ENCODE data around the gene HRG. TPM values are rescaled to one million over a fixed set of nuclear protein-coding genes. Genes with fewer than 3 reads are reported as not detected.

Gene HRG
- polyA plus RNA-seq, 1 donor from 2014 or later = not detected

DNA sequence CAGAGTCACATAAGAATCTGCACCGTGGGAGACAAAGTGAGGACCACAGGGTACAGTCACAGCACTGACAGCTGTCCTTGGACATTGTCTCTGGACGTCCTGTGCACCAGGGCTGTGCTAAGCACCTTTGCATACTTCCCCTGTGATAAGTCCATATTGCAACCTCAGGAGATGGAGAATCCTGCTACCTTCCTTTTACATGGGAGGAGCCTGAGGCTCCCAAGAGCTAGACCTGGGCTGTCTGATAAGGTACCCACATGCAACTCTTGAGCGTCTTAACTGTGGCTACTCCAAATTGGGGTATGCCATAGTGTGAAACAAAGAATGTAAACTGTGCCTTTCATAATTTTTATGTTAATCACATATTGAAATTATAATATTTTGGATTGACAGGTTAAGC is 28.1 kb upstream of the HRG start:
- H3K4me2 ChIP-seq (ENCODE audit: low read length) = no peak overlapping the region
- H3K9me3 ChIP-seq (ENCODE audit: low read length) = no peaks in the 10 kb centered on the region
- H3K36me3 ChIP-seq (ENCODE audit: insufficient read depth, low read length) = no peaks in the 10 kb centered on the region
- no peaks in the 10 kb centered on the region for H3F3A ChIP-seq (ENCODE audit: insufficient read depth, low read length, poor library complexity, severe bottlenecking)
- no peak overlapping the region for H3K9ac ChIP-seq (ENCODE audit: low read length)
- TF ChIP-seq RAD21 (conservative IDR thresholded peaks at IDR 0.05) (no peak), EZH2 (IDR thresholded peaks at IDR 0.05; ENCODE audit: borderline replicate concordance, insufficient read depth, low read length, poor library complexity, severe bottlenecking) (no peak), SMC3 (conservative IDR thresholded peaks at IDR 0.05; ENCODE audit: poor library complexity) (no peak), EP300 (conservative IDR thresholded peaks at IDR 0.05; ENCODE audit: poor library complexity, severe bottlenecking) (no peak), MXI1 (conservative IDR thresholded peaks at IDR 0.05; ENCODE audit: poor library complexity, severe bottlenecking) (no peak), TAF1 (IDR thresholded peaks at IDR 0.05; ENCODE audit: low read depth) (no peak), POLR2AphosphoS5 (IDR thresholded peaks at IDR 0.05) (no peak)
- TF ChIP-seq, protein P1, sequence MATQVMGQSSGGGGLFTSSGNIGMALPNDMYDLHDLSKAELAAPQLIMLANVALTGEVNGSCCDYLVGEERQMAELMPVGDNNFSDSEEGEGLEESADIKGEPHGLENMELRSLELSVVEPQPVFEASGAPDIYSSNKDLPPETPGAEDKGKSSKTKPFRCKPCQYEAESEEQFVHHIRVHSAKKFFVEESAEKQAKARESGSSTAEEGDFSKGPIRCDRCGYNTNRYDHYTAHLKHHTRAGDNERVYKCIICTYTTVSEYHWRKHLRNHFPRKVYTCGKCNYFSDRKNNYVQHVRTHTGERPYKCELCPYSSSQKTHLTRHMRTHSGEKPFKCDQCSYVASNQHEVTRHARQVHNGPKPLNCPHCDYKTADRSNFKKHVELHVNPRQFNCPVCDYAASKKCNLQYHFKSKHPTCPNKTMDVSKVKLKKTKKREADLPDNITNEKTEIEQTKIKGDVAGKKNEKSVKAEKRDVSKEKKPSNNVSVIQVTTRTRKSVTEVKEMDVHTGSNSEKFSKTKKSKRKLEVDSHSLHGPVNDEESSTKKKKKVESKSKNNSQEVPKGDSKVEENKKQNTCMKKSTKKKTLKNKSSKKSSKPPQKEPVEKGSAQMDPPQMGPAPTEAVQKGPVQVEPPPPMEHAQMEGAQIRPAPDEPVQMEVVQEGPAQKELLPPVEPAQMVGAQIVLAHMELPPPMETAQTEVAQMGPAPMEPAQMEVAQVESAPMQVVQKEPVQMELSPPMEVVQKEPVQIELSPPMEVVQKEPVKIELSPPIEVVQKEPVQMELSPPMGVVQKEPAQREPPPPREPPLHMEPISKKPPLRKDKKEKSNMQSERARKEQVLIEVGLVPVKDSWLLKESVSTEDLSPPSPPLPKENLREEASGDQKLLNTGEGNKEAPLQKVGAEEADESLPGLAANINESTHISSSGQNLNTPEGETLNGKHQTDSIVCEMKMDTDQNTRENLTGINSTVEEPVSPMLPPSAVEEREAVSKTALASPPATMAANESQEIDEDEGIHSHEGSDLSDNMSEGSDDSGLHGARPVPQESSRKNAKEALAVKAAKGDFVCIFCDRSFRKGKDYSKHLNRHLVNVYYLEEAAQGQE (IDR thresholded peaks at IDR 0.05; ENCODE audit: borderline replicate concordance) = no peak
- TF ChIP-seq, protein P2, sequence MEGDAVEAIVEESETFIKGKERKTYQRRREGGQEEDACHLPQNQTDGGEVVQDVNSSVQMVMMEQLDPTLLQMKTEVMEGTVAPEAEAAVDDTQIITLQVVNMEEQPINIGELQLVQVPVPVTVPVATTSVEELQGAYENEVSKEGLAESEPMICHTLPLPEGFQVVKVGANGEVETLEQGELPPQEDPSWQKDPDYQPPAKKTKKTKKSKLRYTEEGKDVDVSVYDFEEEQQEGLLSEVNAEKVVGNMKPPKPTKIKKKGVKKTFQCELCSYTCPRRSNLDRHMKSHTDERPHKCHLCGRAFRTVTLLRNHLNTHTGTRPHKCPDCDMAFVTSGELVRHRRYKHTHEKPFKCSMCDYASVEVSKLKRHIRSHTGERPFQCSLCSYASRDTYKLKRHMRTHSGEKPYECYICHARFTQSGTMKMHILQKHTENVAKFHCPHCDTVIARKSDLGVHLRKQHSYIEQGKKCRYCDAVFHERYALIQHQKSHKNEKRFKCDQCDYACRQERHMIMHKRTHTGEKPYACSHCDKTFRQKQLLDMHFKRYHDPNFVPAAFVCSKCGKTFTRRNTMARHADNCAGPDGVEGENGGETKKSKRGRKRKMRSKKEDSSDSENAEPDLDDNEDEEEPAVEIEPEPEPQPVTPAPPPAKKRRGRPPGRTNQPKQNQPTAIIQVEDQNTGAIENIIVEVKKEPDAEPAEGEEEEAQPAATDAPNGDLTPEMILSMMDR (IDR thresholded peaks at IDR 0.05; ENCODE audit: poor library complexity, severe bottlenecking) = no peak
- H4K20me1 ChIP-seq (ENCODE audit: insufficient read depth) = no peaks in the 10 kb centered on the region
- H3K79me2 ChIP-seq (replicated peaks; ENCODE audit: insufficient read depth, low read length) = no peaks in the 10 kb centered on the region
- no peak overlapping the region for H3K27ac ChIP-seq (ENCODE audit: low read length)
- H2AFZ ChIP-seq (ENCODE audit: low read depth, low read length) = no peak overlapping the region
- H3K27me3 ChIP-seq (ENCODE audit: insufficient read depth, low read depth, low read length) = no peaks in the 10 kb centered on the region
- H3K9me2 ChIP-seq (ENCODE audit: insufficient read depth, low read length) = no peaks in the 10 kb centered on the region
- H3K4me3 ChIP-seq (ENCODE audit: low read length) = no peak overlapping the region

DNA sequence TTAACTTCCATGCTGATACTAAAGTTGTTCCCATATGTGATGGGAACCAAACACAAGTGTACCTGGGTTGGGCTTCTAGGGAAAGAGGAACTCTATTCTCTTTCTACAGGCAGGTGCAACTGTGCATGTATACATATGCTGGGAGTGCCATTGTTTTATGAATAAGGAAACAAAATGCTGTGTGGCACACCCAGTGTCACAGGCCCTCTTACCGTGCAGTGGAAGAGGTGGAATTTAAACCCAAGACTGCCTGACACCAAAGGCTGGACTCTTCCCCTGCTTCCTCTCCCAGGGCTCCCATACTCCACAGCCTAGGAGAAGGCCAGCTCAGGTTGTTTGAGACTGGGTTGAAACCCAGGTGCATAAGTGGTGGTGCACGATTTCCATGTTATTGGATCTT is 27.6 kb upstream of the HRG start:
- no peak overlapping the region for H3K9ac ChIP-seq (ENCODE audit: low read length)
- no peaks in the 10 kb centered on the region for H3F3A ChIP-seq (ENCODE audit: insufficient read depth, low read length, poor library complexity, severe bottlenecking)
- no peak overlapping the region for H2AFZ ChIP-seq (ENCODE audit: low read depth, low read length)
- H3K4me2 ChIP-seq (ENCODE audit: low read length) = no peak overlapping the region
- no peak overlapping the region for H3K27ac ChIP-seq (ENCODE audit: low read length)
- no peak overlapping the region for H3K4me3 ChIP-seq (ENCODE audit: low read length)
- no peaks in the 10 kb centered on the region for H3K9me2 ChIP-seq (ENCODE audit: insufficient read depth, low read length)
- no peaks in the 10 kb centered on the region for H3K36me3 ChIP-seq (ENCODE audit: insufficient read depth, low read length)
- no peaks in the 10 kb centered on the region for H4K20me1 ChIP-seq (ENCODE audit: insufficient read depth)
- no peaks in the 10 kb centered on the region for H3K9me3 ChIP-seq (ENCODE audit: low read length)
- no peaks in the 10 kb centered on the region for H3K79me2 ChIP-seq (replicated peaks; ENCODE audit: insufficient read depth, low read length)
- TF ChIP-seq POLR2AphosphoS5 (IDR thresholded peaks at IDR 0.05) (no peak), MXI1 (conservative IDR thresholded peaks at IDR 0.05; ENCODE audit: poor library complexity, severe bottlenecking) (no peak)
- no peaks in the 10 kb centered on the region for H3K27me3 ChIP-seq (ENCODE audit: insufficient read depth, low read depth, low read length)
